Epithelial cell of esophagus (primary cell): ENCODE results near the gene CACNA2D1.

Source experiments
- DNase-seq: peaks from one replicate; pipeline ENCODE4 v3.0.0; 2010; ENCODE audit warnings: low read depth
- H3K4me3 ChIP-seq: 2 replicates; pipeline ENCODE4 v1.5.1; 2011; ENCODE audit warnings: mild to moderate bottlenecking, low read length, control low read depth
- TF ChIP-seq, protein P1 (sequence below): IDR thresholded peaks from 2 replicates; pipeline ENCODE4 v1.5.1; 2011; ENCODE audit warnings: low read depth, mild to moderate bottlenecking, low read length, control low read depth, inconsistent platforms; ENCODE audit not compliant: insufficient read depth; ENCODE audit errors: missing control alignments

Gene CACNA2D1

GRCh38 chr7:82410461-82410860 lies 33.1 kb downstream of the CACNA2D1 start:
- TF ChIP-seq, protein P1, sequence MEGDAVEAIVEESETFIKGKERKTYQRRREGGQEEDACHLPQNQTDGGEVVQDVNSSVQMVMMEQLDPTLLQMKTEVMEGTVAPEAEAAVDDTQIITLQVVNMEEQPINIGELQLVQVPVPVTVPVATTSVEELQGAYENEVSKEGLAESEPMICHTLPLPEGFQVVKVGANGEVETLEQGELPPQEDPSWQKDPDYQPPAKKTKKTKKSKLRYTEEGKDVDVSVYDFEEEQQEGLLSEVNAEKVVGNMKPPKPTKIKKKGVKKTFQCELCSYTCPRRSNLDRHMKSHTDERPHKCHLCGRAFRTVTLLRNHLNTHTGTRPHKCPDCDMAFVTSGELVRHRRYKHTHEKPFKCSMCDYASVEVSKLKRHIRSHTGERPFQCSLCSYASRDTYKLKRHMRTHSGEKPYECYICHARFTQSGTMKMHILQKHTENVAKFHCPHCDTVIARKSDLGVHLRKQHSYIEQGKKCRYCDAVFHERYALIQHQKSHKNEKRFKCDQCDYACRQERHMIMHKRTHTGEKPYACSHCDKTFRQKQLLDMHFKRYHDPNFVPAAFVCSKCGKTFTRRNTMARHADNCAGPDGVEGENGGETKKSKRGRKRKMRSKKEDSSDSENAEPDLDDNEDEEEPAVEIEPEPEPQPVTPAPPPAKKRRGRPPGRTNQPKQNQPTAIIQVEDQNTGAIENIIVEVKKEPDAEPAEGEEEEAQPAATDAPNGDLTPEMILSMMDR: no peak
- peak; percentile 1 for DNase-seq

DNA sequence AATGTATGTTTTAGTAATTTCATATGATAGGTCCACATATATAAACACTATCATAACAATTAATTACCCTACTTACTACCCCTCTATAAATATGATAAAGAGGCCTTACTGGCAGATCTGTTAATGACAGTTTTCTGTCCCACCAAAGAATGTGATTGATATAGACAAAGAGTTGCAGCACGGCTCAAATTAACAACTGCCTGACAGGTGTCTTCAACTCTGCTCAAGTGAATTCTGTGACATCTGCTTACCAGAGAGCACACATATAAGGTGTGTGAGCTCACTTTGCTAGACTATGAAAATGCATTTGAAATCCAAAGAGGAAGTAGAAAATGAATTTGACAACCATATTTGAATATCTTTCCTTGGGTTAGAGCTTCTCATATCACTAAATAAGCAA lies 36.6 kb downstream of the CACNA2D1 start:
- H3K4me3 ChIP-seq: no peak overlapping the region
- no peak for DNase-seq
- TF ChIP-seq, protein P1: no peak

More at GRCh38 chr7:82410461-82410860, 33.1 kb downstream of the CACNA2D1 start:
- H3K4me3 ChIP-seq: no peak overlapping the region

GRCh38 chr7:82405301-82405700 lies 38.3 kb downstream of the CACNA2D1 start:
- no peak for DNase-seq
- TF ChIP-seq, protein P1: no peak
- H3K4me3 ChIP-seq: no peak overlapping the region

DNA sequence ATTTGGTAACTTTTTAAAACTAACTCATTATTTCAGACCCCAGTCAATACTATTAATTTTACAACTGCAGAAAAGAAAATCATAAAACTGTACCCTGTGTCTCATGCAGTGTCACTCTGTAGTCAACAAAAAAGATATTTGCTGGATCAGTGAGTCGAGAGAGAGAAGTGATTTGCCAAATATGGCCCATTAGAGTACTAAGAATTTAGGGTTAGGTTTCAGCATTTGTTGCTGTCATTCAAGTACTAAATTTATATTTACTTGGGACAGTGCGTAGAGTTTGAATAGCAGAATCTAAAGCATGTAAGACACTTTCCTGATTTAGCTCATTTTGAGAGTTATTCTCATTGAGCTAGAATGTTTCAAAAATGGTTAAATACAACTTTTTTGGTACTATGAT lies 38.9 kb downstream of the CACNA2D1 start:
- no peak for DNase-seq
- TF ChIP-seq, protein P1: no peak
- H3K4me3 ChIP-seq: no peak overlapping the region

- DNase-seq: no peak
- TF ChIP-seq, protein P1: no peak
- no peak overlapping the region for H3K4me3 ChIP-seq
Measured at GRCh38 chr7:82404094-82404493, 39.5 kb downstream of the CACNA2D1 start.

DNA sequence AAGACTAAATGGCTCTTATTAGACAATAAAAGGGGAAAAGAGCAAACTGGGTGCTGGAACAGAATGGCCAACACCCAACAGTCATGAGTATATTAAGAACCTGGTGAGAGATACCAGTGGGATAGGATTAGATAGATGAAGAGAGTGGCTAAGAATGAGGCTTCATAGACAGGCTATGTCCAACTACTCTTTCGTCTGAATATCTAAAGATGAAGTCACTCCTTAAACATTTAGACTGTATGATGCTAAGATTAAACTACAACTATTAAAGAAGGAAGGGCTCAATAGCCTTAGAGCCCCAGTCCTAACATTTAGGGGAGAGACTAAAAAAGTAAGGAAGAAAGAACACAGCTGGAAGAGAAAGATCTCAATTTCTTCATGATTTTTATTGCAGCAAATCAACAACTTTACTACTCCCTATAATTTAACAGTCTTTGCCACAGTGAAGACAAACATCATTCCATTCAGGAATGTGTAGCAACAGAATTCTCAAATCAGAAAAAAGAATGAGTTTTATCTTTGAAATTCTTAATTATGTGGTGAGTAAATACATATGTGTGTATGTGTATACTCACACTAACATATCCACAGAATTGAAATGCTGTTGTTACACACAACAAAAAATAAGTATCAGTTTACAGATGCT lies 45.6 kb downstream of the CACNA2D1 start:
- TF ChIP-seq, protein P1: no peak
- no peak overlapping the region for H3K4me3 ChIP-seq
- DNase-seq: no peak

DNA sequence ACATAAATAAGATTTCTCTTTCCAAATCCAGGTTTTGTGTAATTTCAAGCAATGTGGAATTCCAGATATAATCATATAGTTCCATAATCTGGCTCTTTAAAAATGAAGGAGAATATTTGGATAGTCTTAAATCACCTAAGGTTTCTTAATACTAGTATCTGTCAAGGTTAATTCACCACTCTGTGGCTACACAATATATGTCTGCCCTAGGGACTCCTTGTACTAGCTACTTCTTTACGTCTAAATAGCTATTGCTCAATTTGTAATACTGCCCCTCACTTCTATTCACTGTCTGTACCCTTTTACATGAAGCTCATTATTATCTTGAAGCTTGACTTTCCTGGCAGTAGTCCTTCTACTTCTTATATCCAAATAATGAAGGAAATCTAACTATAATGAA lies 47.2 kb downstream of the CACNA2D1 start:
- DNase-seq: no peak
- no peak overlapping the region for H3K4me3 ChIP-seq
- TF ChIP-seq, protein P1: no peak
